Measurements from ENCODE around the gene HDAC11. TPM values are rescaled to one million over a fixed set of nuclear protein-coding genes. Genes with fewer than 3 reads are reported as not detected.
A peak's percentile ranks its signal among the peaks of the same experiment; 100 is the strongest.
"Not testable (repeated sequence)": the region's sequence is repeated elsewhere in the genome, so short reads cannot be mapped to it uniquely, and the experiment has no call there.

The HDAC11 gene, protein sequence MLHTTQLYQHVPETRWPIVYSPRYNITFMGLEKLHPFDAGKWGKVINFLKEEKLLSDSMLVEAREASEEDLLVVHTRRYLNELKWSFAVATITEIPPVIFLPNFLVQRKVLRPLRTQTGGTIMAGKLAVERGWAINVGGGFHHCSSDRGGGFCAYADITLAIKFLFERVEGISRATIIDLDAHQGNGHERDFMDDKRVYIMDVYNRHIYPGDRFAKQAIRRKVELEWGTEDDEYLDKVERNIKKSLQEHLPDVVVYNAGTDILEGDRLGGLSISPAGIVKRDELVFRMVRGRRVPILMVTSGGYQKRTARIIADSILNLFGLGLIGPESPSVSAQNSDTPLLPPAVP
- total RNA-seq = 1 to 10 TPM; 3.7 TPM

DNA sequence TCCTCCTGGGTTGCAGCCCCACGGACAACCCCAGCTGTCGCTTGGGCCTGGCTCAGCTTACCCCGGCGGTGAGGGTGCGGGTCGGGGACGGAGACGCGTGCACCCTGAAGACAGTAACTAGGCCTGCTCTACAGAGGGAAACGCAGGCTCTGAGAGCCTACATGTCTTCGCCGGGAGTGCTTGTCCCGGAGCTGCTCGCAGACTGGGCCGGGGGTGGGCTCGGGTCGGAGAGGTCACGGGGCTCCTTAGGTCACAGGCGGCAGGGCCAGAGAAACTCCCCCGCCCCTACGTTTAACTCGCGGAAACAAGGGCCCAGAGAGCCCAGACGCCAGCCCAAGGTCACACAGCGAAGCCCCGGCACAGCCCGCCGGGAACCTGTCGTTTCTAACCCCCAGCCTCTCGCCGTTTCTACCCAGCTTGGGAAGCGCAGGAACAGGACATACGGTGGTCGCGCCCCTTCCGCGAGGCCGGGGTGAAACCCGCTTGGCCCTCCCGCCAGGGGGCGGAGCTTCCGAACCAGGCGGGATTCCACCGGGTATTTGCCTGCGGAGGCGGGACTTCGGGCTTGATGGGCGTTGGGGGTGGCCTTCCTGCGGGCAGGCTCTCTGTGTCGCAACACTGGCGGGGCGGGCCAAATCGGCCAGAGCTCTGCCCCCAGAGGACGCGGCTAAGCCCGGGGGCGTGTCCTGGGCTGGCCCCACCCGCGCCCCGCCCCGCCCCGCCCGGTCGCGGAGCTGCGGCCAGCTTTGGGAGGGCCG, at the start of gene HDAC11:
Gene HDAC11 (plus strand): TSS at position 725 of the 758 bp plus-strand sequence. CDS start 42 bp downstream, outside the sequence.
- no peaks in the 10 kb centered on the region for H3K36me3 Mint-ChIP-seq
- DNase-seq (ENCODE audit: low spot score in 2 of 2) (peak; percentile 98 to 99), ATAC-seq (peak; percentile 95 to 98)
- H3K9me3 Mint-ChIP-seq = no peaks in the 10 kb centered on the region
- H3K27ac Mint-ChIP-seq = peak within 1 kb of the TSS; percentile 55 to 95

DNA sequence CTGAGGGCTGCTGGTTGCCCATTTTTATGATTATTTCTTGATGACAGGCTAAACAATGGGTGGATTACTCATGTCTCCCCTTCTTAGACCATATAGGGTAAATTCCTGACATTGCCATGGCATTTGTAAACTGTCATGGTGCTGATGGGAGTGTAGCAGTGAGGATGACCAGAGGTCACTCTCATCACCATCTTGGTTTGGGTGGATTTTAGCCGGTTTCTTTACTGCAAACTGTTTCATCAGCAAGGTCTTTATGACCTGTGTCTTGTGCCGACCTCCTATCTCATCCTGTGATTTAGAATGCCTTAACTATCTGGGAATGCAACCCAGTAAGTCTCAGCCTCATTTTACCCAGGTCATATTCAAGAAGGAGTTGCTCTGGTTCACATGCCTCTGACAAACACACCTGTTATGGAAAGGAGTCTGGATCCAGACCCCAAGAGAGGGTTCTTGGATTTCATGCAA, 49.7 kb upstream of the HDAC11 start:
- peak overlapping the region in 1 of 2 donors; percentile 94 for H3K27ac Mint-ChIP-seq
- not testable (repeated sequence) for H3K36me3 Mint-ChIP-seq; DNase-seq (ENCODE audit: low spot score in 2 of 2); ATAC-seq; H3K9me3 Mint-ChIP-seq

DNA sequence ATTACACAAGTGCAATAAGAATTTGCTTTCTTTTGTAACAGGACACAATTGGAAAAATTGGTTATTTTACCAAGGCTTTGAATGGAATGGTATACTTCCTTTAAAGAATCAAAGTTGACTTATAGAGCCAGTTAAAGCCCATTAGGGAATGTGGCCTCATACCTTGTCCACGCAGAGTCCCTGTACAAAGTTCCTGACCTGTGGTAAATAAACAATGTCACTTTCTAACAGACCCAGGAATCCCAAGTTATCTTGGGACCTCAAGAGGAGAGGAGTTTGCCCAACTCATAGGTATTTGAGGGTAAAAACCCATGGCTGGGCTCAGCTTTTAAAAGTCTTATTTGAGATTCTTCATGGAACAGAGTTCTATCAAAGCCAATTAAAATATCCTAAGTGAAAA, 48.0 kb upstream of the HDAC11 start:
- Mint-ChIP-seq H3K9me3 (no peaks in the 10 kb centered on the region), H3K27ac (no peak overlapping the region)
- ATAC-seq = no peak

DNA sequence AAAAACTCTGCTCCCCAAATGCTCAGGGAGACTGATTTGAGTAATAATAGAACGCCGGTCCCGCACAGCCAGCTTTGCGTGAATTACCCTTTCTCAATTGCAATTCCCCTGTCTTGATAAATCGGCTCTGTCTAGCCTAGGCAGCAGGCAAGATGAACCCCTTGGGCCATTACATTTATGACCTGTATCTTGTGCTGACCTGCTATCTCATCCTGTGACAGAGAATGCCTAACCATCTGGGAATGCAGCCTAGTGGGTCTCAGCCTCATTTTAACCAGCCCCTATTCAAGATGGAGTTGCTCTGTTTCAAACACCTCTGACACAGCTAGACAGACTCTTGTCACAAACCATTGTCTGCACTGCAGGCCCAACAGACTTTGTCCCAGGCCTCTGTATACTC, 46.2 kb upstream of the HDAC11 start:
- ATAC-seq = no peak
- H3K27ac Mint-ChIP-seq = no peak overlapping the region
- peaks cover 0 to 5% of the 10 kb centered on the region in 2 donors for H3K36me3 Mint-ChIP-seq
- H3K9me3 Mint-ChIP-seq = no peaks in the 10 kb centered on the region
- no peak for DNase-seq (ENCODE audit: low spot score in 2 of 2)

More for the DNA sequence above, 48.0 kb upstream of the HDAC11 start:
- H3K36me3 Mint-ChIP-seq = peaks cover 0 to 6% of the 10 kb centered on the region in 2 donors
- DNase-seq (ENCODE audit: low spot score in 2 of 2) = no peak

DNA sequence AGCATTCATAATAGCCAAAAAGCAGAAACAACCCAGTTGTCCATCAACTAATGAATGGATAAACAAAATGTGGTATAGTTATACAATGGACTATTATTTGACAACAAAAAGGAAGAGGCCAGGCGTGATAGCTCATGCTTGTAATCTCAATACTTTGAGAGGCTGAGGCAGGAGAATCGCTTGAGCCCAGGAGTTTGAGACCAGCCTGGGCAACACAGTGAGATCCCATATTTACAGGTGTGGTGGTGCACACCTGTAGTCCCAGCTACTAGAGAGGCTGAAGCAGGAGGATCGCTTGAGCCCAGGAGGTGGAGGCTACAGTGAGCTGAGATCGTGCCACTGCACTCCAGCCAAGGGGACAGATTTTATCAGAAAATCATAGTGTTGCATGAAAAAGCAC, 43.9 kb upstream of the HDAC11 start:
- not testable (repeated sequence) for DNase-seq (ENCODE audit: low spot score in 2 of 2); H3K27ac Mint-ChIP-seq; ATAC-seq; H3K9me3 Mint-ChIP-seq; H3K36me3 Mint-ChIP-seq

DNA sequence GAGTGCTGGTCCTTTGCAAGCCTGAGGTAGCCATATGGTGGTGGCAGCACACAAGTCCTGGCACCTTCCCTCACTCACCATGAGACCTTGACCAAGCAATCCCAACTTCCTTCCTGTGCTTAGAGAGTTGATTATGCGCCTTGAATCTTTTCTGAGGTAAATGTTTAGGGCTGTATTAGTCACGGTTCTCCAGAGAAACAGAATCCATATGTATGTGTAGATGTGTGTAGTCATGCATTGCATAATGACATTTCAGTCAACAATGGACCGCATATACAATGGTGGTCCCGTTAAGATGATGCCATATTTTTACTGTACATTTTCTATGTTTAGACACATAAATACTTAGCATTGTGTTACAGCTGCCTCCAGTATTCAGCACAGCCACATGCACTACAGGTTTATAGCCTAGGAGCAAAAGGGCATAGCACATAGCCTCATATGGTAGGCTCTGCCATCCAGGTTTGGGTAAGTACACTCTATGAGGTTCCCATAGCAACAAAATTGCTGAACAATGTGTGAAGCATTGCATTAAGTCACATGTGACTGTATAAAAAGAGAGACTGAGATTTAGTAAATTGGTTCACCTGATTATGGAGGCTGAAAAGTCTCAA, 39.8 kb upstream of the HDAC11 start:
- no peak for DNase-seq (ENCODE audit: low spot score in 2 of 2)
- H3K27ac Mint-ChIP-seq = no peak overlapping the region
- no peaks in the 10 kb centered on the region for H3K9me3 Mint-ChIP-seq
- no peak for ATAC-seq
- no peaks in the 10 kb centered on the region for H3K36me3 Mint-ChIP-seq

DNA sequence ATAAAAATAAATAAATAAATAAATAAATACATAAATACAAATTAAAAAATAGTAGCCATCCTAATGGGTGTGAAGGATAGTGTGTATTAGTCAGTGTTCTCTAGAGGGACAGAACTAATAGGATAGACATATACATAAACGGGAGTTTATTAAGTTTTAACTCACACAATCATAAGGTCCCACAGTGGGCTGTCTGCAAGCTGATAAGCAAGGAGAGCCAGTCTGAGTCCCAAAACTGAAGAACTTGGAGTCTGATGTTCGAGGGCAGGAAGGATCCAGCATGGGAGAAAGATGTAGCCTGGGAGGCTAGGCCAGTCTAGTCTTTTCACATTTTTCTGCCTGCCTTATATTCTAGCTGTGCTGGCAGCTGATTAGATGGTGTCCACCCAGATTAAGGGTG, 37.2 kb upstream of the HDAC11 start:
- not testable (repeated sequence) for H3K9me3 Mint-ChIP-seq; H3K36me3 Mint-ChIP-seq; DNase-seq (ENCODE audit: low spot score in 2 of 2); ATAC-seq; H3K27ac Mint-ChIP-seq

DNA sequence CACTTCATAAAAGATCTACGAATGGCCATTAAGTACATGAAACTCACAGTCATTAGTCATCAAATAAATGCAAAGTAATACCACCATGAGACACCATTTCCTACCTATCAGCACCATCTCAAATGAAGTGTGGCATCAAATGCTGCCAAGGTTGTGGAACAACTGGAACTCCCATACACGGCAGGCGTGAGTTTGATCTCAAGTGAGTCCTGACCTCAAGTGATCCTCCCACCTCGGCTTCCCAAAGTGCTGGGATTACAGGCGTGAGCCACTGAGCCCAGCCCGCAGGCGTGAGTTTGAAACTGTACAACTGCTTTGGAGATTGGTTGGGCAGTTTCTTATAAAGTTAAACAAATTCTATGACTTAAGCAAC, 28.8 kb upstream of the HDAC11 start:
- no peaks in the 10 kb centered on the region for H3K36me3 Mint-ChIP-seq
- peak overlapping the region; percentile 89 to 92 for H3K27ac Mint-ChIP-seq
- DNase-seq (ENCODE audit: low spot score in 2 of 2) (no peak), ATAC-seq (peak; percentile 53 to 56)
- H3K9me3 Mint-ChIP-seq = no peaks in the 10 kb centered on the region

DNA sequence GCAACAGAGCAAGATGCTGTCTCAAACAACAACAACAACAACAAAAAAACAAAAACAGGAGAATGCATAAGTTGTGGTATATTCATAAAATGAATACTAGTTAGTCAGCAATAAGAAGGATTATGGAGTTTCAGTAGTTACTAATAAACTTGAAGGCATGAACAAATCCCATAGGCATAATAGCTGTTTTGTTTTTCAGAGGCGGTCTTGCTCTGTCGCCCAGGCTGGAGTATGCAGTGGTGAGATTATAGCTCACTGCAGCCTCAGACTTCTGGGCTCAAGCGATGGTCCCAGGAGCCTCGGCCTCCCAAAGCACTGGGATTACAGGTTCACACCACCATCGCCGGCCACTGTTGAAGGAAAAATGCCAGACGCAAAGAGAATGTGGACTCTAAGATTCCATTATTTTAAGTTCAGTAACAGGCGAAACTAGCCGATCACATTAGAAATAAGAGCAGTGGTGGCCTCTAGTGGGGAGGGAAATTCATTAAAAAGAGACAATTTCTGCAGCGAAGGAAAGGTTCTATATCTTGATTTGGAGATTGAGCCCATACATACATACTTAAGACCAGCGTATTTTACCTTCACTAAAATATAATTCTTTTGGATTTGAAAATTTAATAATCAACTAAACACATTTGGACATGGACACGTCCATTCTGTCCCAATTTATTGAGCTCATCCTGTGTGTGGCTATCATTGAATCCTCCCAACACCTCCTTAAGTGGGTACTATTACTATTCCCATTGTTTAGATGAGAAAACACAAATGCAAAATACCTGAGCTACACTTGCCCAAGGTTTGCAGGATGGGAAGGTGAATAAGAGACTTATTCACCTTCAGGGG, 27.4 kb upstream of the HDAC11 start:
- H3K36me3 Mint-ChIP-seq = no peaks in the 10 kb centered on the region
- DNase-seq (ENCODE audit: low spot score in 2 of 2) = peak in 1 of 2 donors; percentile 47

DNA sequence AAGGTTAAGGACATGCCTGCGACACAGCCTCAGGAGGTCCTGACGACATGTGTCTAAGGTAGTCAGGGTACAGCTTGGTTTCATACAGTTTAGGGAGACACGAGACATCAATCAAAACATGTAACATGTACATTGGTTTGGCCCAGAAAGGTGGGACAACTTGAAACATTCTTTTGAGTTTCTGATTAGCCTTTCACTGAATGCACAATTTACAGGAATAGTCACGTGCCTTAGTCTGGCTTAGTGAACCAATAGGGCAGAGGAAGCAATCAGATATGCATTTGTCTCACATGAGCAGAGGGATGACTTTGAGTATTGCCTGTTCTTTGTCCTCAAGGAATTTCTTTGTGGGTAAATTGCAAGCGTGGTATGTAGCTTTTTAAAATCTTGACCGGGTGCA, 24.5 kb upstream of the HDAC11 start:
- peak overlapping the region in 1 of 2 donors; percentile 29 for H3K27ac Mint-ChIP-seq
- H3K36me3 Mint-ChIP-seq = no peaks in the 10 kb centered on the region
- no peak for ATAC-seq
- no peak for DNase-seq (ENCODE audit: low spot score in 2 of 2)
- H3K9me3 Mint-ChIP-seq = no peaks in the 10 kb centered on the region

More for the DNA sequence above, 27.4 kb upstream of the HDAC11 start:
- Mint-ChIP-seq H3K27ac (peak overlapping the region; percentile 89 to 92), H3K9me3 (no peaks in the 10 kb centered on the region)
- ATAC-seq = peak in 1 of 2 donors; percentile 25

DNA sequence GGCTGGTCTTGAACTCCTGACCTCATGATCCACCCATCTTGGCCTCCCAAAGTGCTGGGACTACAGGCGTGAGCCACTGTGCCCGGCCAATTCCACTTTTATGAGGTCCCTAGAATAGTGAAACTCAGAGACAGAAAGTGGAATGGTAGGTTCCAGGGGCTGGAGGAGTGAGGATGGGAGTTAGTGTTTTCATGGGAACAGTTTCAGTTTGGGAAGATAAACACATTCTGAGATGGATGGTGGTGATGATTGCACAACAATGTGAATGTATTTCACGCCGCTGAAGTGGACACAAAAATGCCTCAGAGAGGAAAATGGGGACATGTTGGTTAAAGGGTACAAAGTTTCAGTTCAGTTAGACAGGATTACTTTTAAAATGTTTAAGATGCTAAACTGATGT, 22.5 kb upstream of the HDAC11 start:
- no peak for DNase-seq (ENCODE audit: low spot score in 2 of 2)
- no peak for ATAC-seq
- no peaks in the 10 kb centered on the region for H3K36me3 Mint-ChIP-seq
- H3K9me3 Mint-ChIP-seq = no peaks in the 10 kb centered on the region
- no peak overlapping the region for H3K27ac Mint-ChIP-seq

DNA sequence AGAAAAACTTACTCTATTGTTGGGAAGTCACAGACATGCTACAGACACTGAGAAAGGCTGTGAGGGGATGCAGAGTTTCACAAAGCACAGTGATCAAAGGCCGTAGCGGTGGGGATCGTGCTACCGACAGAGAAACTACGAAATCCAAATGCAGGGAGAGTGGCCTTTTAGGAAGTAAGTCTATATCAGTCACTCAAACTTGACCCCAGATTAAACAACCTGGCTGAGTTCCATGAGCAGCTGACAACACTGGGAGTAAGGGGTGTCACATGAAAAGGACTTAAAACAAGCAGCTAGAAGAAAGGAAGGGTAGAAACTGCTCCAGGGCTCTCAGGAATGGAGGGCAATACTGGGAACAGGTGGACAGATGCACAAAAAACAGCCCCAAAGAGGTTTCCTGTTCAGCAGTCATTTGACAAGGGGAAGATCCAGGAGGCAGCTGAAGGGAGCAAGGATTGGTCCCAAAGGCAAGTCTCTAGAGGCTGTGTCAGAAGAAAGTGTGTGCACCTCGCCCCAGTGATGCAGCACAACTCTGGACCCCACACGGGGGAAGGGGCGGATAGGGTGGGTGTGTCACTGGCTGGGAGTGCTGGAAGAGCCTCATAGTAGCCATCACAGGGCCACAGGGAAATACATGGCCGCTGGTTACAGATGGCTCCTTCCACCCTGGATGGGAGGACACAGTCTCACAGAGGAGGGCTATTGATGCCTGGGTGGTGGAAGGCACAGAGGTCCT, 20.3 kb upstream of the HDAC11 start:
- ATAC-seq = no peak
- Mint-ChIP-seq H3K9me3 (no peaks in the 10 kb centered on the region), H3K36me3 (no peaks in the 10 kb centered on the region), H3K27ac (no peak overlapping the region)
- no peak for DNase-seq (ENCODE audit: low spot score in 2 of 2)

DNA sequence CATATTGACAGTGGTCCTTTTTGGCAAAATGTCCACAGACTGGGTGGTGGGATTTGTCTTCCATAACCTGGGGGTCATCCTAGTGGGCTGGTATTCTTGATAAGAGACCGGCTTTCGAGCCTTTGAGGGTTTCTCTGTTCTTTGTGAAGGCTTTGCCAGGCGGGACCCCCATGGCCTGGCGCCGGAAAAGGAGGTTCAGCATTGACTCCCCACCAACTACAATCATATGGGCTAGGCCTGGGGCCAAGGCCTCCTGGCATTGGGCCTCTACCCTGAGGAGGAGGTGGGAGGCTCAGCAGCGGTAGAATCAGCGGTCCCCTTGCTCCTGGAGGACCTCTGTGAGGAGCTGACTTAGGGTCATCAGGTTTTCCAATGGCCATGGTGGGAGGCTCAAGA, 19.8 kb upstream of the HDAC11 start:
- H3K9me3 Mint-ChIP-seq = no peaks in the 10 kb centered on the region
- ATAC-seq (no peak), DNase-seq (ENCODE audit: low spot score in 2 of 2) (no peak)
- no peaks in the 10 kb centered on the region for H3K36me3 Mint-ChIP-seq
- no peak overlapping the region for H3K27ac Mint-ChIP-seq

DNA sequence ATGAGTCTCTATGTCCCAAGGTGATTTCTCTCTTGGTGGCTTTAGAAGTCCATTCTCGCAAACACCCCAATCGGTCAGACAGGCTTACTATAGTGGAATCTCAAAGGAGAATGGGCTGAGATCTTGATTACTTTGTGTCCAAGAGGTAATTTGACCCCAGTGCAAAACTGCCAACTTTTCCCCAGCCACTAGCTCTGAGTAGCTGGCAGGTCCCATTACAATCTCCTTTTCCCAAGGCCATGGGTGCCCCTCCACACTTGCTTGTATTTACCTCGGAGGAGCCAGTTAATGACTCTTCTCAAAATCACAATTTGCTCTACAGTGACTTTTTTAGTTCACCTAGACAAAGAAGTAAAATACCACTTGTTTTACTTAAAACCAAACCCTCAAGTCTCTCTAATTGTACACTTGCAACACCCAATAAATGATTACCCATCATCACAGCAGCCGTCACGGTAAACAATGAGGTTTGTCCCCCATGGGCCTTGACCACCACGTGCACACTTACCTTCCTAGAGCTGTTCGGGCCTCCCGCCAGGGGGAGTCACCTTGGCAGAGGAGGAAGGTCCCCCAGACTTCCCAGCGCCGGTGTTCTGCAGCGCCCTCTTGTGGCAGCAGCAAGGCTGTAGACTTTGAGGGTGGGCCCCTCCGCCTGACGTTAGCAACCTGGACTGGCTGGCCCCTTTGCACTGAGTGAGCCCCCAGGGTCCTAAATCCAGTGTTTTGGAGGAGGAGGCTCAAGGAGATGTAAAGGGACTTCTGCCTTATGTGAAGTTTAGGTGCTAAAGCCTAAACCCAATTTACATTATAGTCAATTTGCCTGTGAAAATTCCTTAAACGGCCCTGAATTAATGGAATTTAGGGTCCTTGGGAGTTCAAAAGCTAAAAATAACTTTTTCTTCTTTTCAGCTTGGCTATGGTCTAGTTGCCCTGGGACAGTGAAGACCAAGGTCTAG, 18.7 kb upstream of the HDAC11 start:
- ATAC-seq (peak; percentile 97 to 99), DNase-seq (ENCODE audit: low spot score in 2 of 2) (peak; percentile 69 to 87)
- peak overlapping the region in 1 of 2 donors; percentile 17 for H3K27ac Mint-ChIP-seq
- H3K36me3 Mint-ChIP-seq = no peaks in the 10 kb centered on the region
- no peaks in the 10 kb centered on the region for H3K9me3 Mint-ChIP-seq

DNA sequence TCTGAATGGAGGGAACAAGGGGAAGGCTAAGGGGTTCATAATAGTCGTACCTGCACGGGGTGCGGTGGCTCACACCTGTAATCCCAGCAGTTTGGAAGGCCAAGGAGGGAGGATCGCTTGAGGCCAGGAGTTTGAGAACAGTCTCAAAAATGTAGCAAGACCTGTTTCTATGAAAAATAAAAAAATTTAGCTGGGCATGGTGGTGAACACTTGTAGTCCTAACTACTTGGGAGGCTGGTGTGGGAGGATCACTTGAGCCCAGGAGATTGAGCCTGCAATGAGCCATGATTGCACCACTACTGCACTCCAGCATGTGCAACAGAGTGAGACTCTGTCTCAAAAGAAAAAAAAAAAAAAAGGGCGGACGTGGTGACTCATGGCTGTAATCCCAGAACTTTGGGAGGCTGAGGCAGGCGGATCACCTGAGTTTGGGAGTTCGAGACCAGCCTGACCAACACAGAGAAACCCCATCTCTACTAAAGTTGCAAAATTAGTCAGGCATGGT, 17.9 kb upstream of the HDAC11 start:
- no peak for DNase-seq (ENCODE audit: low spot score in 2 of 2)
- Mint-ChIP-seq H3K27ac (peak overlapping the region in 1 of 2 donors; percentile 17), H3K9me3 (no peaks in the 10 kb centered on the region), H3K36me3 (no peaks in the 10 kb centered on the region)
- ATAC-seq = no peak
